Non-pigmented ciliary epithelial cell (primary cell): ENCODE measurements around the gene FH.

Source experiments
- DNase-seq: peaks from one replicate; pipeline ENCODE4 v3.0.0-alpha.2; 2010; ENCODE audit warnings: low read depth

Gene FH

GRCh38 chr1:241457421-241457820, 62.1 kb downstream of the FH start:
- no peak for DNase-seq

- no peak for DNase-seq
Observed at GRCh38 chr1:241456743-241457142, 62.8 kb downstream of the FH start.

- no peak for DNase-seq
Observed at GRCh38 chr1:241453732-241454131, 65.8 kb downstream of the FH start.

GRCh38 chr1:241451956-241452355, 67.6 kb downstream of the FH start:
- DNase-seq = no peak
